PFSK-1 (cell line): Measurements from ENCODE around the gene UMODL1.

Source experiments
- FOXP2 ChIP-seq: optimal IDR thresholded peaks from 2 replicates; pipeline ENCODE3; 2011; ENCODE audit warnings: borderline replicate concordance, control low read depth, inconsistent platforms; ENCODE audit not compliant: insufficient read depth; ENCODE audit errors: extremely low read length, extremely low read depth
- POLR2AphosphoS5 ChIP-seq: IDR thresholded peaks from 2 replicates; pipeline ENCODE4 v1.6.1; 2012; ENCODE audit warnings: low read depth, mild to moderate bottlenecking, control low read depth, low read length, moderate library complexity
- SIN3A ChIP-seq: IDR thresholded peaks from 2 replicates; pipeline ENCODE4 v1.6.1; 2012; ENCODE audit warnings: mild to moderate bottlenecking, low read length, moderate library complexity, borderline replicate concordance; ENCODE audit not compliant: insufficient read depth
- TAF1 ChIP-seq: IDR thresholded peaks from 2 replicates; pipeline ENCODE4 v1.6.1; 2012; ENCODE audit warnings: low read length, control low read depth, borderline replicate concordance; ENCODE audit not compliant: insufficient read depth

DNA sequence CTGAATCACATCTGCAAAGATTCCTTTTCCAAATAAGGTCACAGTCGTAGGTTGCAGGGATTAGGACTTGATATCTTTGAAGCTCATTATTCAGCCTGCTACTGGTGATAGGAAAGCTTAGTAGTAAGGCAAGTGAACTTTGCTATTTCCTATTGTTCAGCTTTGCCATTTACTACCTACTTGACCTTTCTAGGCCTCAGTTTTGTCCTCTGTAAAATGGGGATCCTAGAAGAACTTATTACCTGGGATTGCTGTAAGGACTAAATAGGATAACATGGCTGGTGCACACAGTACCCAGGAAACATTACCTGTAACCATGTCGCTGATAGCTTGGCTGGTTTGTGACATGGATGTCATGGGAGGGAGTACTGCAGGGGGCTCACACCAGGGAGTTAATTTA, 24.5 kb downstream of the UMODL1 start:
- TF ChIP-seq POLR2AphosphoS5 (no peak), TAF1 (no peak), FOXP2 (no peak), SIN3A (no peak)
